ENCODE data around the gene ASGR1.

Gene ASGR1

GRCh38 chr17:7123844-7124243, 55.3 kb downstream of the ASGR1 start:
- DNase-seq (ENCODE audit: low read depth in 2 of 2): no peak

All from stimulated activated CD4-positive, alpha-beta T cell treated with anti-CD3 and anti-CD28 coated beads, Interleukin-1b, Interleukin-23, amount 100 ng/mL, for 1 hour (primary cell).